NCI-H510A (cell line): Measurements from ENCODE around the gene CUZD1.

Experiments used
- DNase-seq: peaks from one replicate; lab custom pipeline; 2025; lab: John Stamatoyannopoulos, UW

CUZD1 gene

DNA sequence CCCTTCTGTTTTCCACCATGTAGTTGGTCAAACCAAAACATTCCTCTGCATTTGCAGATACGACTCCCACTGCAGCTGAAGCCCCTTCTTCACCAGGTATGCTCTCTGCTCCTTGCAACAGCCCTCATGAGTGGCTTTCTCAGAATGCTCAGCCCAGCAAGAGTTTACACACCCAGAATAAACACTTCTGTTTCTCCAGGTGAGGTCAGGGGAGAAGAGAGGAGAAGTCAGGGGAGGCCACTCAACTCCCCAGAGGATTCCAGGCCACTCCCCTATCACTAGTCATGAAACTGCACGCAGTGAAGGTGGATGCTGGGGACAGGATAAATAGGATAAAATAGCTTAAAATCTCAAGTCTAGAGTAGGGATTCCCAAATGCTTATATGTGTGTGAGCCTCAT, 31.2 kb downstream of the CUZD1 start:
- DNase-seq, result no peak

GRCh38 chr10:122812751-122813150, 32.9 kb downstream of the CUZD1 start:
- DNase-seq, result no peak

- DNase-seq, result no peak
Observed at GRCh38 chr10:122802282-122802681, 43.4 kb downstream of the CUZD1 start.

GRCh38 chr10:122798704-122799231, 46.9 kb downstream of the CUZD1 start:
- DNase-seq, result no peak

DNA sequence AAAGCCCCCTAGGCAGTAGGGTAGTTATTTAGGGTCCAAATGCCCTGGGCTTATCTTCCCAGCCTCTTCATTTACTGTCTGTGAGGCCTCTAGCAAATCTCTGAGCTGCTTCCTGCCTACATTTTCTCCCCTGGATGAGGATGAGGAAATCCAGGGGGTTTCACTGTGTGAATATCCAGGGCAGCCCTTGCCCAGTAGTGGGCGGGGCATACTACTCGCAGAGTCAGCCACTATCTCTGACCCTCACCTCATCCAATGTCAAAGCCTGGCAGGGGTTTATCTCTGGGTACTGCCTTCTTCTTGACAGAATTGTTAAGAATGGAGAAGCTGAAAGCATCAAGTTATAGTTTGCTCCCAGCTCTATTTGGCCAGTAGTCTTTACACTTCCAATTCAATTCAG, 48.9 kb downstream of the CUZD1 start:
- no peak for DNase-seq

DNA sequence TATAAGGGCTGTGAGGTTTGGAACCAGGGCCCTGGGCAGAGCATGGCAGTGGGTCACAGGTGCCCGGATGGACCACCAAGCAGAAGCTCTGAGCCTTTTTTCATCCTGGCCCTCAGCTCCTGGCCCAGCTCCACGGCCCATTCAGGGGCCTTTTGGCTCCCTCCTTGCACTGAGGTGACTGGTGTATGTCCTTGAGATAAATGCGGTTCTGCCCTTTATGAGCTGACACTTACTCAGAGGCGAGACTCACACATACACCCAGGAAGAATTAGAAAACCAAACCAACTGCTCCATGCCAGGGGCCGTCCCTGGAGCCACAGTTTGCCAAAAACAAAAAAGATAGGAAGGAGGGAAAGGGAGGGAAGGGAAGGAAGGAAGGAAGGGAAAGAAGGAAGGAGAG, 49.7 kb downstream of the CUZD1 start:
- DNase-seq, result no peak

DNA sequence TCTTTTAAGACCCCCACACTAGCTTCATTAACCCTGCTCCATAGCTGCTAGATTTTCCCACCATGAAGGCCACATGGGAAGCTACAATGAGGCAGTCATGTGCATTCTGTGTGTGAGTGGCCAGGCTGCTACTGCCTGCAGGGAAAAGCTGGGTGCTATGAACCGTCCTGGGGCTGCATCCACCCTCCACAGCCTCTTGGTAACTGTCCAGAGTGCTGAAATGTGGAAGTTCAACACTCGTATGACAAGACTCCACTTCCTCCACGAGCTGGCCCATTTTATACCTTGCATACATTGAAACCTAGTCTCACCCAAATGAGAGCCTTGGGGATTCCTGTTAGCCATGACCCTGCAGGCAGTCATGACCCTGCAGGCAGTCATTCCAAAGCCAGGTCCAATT, 59.4 kb downstream of the CUZD1 start:
- DNase-seq, result no peak

DNA sequence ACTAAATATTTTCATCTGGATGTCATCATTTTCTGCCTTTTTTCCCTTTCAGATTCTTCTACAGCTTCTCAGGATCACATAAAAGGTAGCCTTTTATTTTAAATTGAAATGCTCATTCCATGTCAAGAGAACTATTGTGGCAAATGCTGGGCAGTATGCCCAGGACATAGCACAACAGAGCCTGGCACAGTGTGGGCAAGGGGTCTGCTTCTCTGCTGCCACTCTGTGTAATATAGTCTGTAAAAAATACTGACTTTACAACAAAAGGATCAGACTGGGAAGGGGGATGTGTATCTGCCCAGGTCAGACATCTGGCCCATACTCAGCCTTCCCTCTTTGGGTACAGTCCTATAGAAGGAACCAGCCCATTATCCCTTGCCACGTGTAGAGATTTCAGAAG, 62.7 kb downstream of the CUZD1 start:
- no peak for DNase-seq
